ENCODE measurements around the gene ACSS2. TPM values are rescaled to one million over a fixed set of nuclear protein-coding genes. Genes with fewer than 3 reads are reported as not detected.

The ACSS2 gene
- total RNA-seq, 1 donor from 2014 or later = 18.7 TPM

DNA sequence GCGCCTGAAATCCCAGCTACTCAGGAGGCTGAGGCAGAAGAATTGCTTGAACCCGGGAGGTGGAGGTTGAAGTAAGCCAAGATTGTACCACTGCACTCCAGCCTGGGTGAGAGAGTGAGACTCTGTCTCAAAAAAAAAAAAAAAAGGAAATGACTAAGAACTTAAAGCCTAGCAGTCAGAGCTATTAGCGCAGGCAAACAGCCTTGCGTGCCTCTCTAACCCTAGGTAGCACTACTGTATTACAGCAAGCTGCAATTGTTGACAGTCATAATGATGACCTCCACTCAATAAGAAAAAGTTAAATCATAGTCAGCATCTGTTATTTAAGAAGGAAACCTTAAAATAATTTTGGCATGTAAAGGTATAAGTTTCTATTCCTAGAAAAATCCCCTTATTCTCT, 64.8 kb downstream of the ACSS2 start:
- Mint-ChIP-seq H3K9me3 (ENCODE audit: unreplicated experiment) (no peaks in the 10 kb centered on the region), H3K4me1 (ENCODE audit: low read depth, unreplicated experiment) (peaks cover 22% of the 10 kb centered on the region), H3K27ac (ENCODE audit: unreplicated experiment) (no peak overlapping the region), H3K4me3 (ENCODE audit: unreplicated experiment) (no peak overlapping the region), H3K27me3 (ENCODE audit: low read depth, unreplicated experiment) (no peaks in the 10 kb centered on the region), H3K36me3 (ENCODE audit: low read depth, unreplicated experiment) (peaks cover 37% of the 10 kb centered on the region)
- Histone ChIP-seq H3K27me3 (ENCODE audit: insufficient read depth, low read length) (no peaks in the 10 kb centered on the region), H3K4me1 (ENCODE audit: insufficient read depth, low read length) (peaks cover 6% of the 10 kb centered on the region), H2AFZ (ENCODE audit: low read depth, low read length) (no peak overlapping the region), H3K9me3 (ENCODE audit: insufficient read depth, low read depth, low read length) (no peaks in the 10 kb centered on the region), H3K79me2 (ENCODE audit: insufficient read depth, low read length) (no peaks in the 10 kb centered on the region), H3K4me3 (ENCODE audit: insufficient read depth, low read depth, low read length) (no peak overlapping the region), H3K27ac (ENCODE audit: low read depth, low read length) (no peak overlapping the region), H4K20me1 (ENCODE audit: insufficient read depth, low read length) (no peaks in the 10 kb centered on the region), H3K4me2 (ENCODE audit: low read length) (no peak overlapping the region), H3K9ac (ENCODE audit: low read length) (no peak overlapping the region), H3K36me3 (ENCODE audit: insufficient read depth, low read length) (peaks cover 38% of the 10 kb centered on the region)
- no peak for DNase-seq (ENCODE audit: low read depth)
- TF ChIP-seq EZH2 (IDR thresholded peaks at IDR 0.05; ENCODE audit: insufficient read depth, low read length) = no peak
- TF ChIP-seq CTCF (IDR thresholded peaks at IDR 0.05; ENCODE audit: insufficient read depth, low read depth, low read length) = no peak
- FAIRE-seq = no peak

GRCh38 chr20:34942301-34942700, 65.9 kb downstream of the ACSS2 start:
- H3K4me3 ChIP-seq (ENCODE audit: insufficient read depth, low read depth, low read length) = no peak overlapping the region
- Mint-ChIP-seq H3K27ac (ENCODE audit: unreplicated experiment) (no peak overlapping the region), H3K36me3 (ENCODE audit: low read depth, unreplicated experiment) (peaks cover 31% of the 10 kb centered on the region), H3K4me3 (ENCODE audit: unreplicated experiment) (no peak overlapping the region), H3K27me3 (ENCODE audit: low read depth, unreplicated experiment) (no peaks in the 10 kb centered on the region), H3K9me3 (ENCODE audit: unreplicated experiment) (no peaks in the 10 kb centered on the region), H3K4me1 (ENCODE audit: low read depth, unreplicated experiment) (peaks cover 25% of the 10 kb centered on the region)
- no peaks in the 10 kb centered on the region for H3K27me3 ChIP-seq (ENCODE audit: insufficient read depth, low read length)
- H3K79me2 ChIP-seq (ENCODE audit: insufficient read depth, low read length) = no peaks in the 10 kb centered on the region
- H3K9ac ChIP-seq (ENCODE audit: low read length) = no peak overlapping the region
- no peak for TF ChIP-seq CTCF (IDR thresholded peaks at IDR 0.05; ENCODE audit: insufficient read depth, low read depth, low read length)
- no peak for TF ChIP-seq EZH2 (IDR thresholded peaks at IDR 0.05; ENCODE audit: insufficient read depth, low read length)
- H3K4me2 ChIP-seq (ENCODE audit: low read length) = no peak overlapping the region
- peaks cover 33% of the 10 kb centered on the region for H3K36me3 ChIP-seq (ENCODE audit: insufficient read depth, low read length)
- H2AFZ ChIP-seq (ENCODE audit: low read depth, low read length) = no peak overlapping the region
- FAIRE-seq = no peak
- no peaks in the 10 kb centered on the region for H3K9me3 ChIP-seq (ENCODE audit: insufficient read depth, low read depth, low read length)
- H4K20me1 ChIP-seq (ENCODE audit: insufficient read depth, low read length) = no peaks in the 10 kb centered on the region
- H3K27ac ChIP-seq (ENCODE audit: low read depth, low read length) = no peak overlapping the region
- no peak for DNase-seq (ENCODE audit: low read depth)
- peaks cover 6% of the 10 kb centered on the region for H3K4me1 ChIP-seq (ENCODE audit: insufficient read depth, low read length)

DNA sequence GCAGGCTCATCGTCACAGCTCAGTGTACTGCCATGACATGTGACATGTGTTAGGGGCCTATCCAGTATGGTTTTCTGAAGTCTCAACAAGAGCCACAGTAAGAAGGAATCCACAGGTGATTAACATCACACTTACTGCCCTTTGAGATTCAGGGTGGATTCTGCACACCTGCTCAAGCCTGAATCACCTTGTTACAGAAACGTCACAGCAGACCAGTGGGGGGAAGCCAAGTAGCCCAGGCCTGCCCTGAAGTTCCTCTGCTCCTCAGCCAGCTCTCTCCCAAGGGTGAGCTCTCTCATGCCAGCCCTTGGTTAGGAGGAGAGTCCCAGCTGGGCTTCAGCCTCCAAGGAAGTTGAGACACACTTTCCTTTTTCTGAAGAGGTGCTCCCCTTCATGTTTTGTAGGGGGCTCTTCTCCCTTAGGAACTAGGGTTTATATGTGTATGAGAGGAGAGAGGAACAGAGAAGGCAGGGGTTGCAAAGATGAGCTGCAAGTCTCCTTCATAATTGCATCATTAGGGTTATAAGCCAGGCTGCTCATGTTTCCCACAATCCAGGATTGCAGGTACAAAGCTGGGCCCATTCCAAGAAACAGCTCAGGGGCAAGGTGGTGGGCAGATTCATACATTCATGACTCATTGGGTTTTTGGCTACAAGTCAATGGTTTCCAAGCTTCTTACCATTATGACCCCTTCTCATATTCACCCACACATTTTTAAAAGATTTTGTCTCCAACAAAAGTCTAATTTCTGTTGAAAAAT, 67.6 kb downstream of the ACSS2 start:
- Mint-ChIP-seq H3K27me3 (ENCODE audit: low read depth, unreplicated experiment) (no peaks in the 10 kb centered on the region), H3K27ac (ENCODE audit: unreplicated experiment) (no peak overlapping the region), H3K9me3 (ENCODE audit: unreplicated experiment) (no peaks in the 10 kb centered on the region), H3K4me1 (ENCODE audit: low read depth, unreplicated experiment) (peaks cover 25% of the 10 kb centered on the region), H3K36me3 (ENCODE audit: low read depth, unreplicated experiment) (peaks cover 24% of the 10 kb centered on the region), H3K4me3 (ENCODE audit: unreplicated experiment) (no peak overlapping the region)
- Histone ChIP-seq H3K9me3 (ENCODE audit: insufficient read depth, low read depth, low read length) (no peaks in the 10 kb centered on the region), H4K20me1 (ENCODE audit: insufficient read depth, low read length) (no peaks in the 10 kb centered on the region), H3K36me3 (ENCODE audit: insufficient read depth, low read length) (peaks cover 32% of the 10 kb centered on the region), H3K4me3 (ENCODE audit: insufficient read depth, low read depth, low read length) (no peak overlapping the region), H3K79me2 (ENCODE audit: insufficient read depth, low read length) (no peaks in the 10 kb centered on the region), H3K27ac (ENCODE audit: low read depth, low read length) (no peak overlapping the region), H3K9ac (ENCODE audit: low read length) (no peak overlapping the region), H3K4me1 (ENCODE audit: insufficient read depth, low read length) (peaks cover 6% of the 10 kb centered on the region), H3K4me2 (ENCODE audit: low read length) (no peak overlapping the region), H2AFZ (ENCODE audit: low read depth, low read length) (no peak overlapping the region), H3K27me3 (ENCODE audit: insufficient read depth, low read length) (no peaks in the 10 kb centered on the region)
- peak; percentile 34 for DNase-seq (ENCODE audit: low read depth)
- TF ChIP-seq EZH2 (IDR thresholded peaks at IDR 0.05; ENCODE audit: insufficient read depth, low read length) = no peak
- no peak for TF ChIP-seq CTCF (IDR thresholded peaks at IDR 0.05; ENCODE audit: insufficient read depth, low read depth, low read length)
- FAIRE-seq = no peak
